ENCODE measurements around the gene CLASP1.

The CLASP1 gene

DNA sequence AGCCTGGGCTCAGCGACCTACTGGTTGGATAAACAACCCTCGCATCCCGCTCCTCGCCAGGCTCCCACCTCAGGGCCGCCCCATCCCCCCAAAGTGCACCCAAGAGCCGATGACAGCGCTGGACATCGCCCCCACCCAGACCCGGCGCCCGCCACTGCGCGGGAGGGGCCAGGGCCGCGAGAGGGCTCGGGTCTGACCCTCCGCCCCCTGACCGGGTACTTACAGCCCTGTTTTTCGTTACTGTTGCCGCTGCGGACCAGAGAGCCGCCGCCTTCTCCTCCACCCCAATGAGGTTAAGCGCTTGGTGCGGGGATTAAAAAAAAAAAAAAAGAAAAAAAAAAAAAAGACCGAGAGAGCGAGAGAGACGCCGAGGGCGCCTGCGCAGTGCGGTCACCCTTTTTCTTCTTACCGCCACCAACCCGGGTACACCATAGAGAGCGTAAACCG is at the start of gene CLASP1:
Gene CLASP1 (minus strand): TSS at position 314 of the 447 bp plus-strand sequence. CDS start 43,567 bp downstream, outside the sequence.
- H3K27ac Mint-ChIP-seq: peak within 1 kb of the TSS; percentile 99 to 100 (median 100)
- no peaks in the 10 kb centered on the region for H3K9me3 Mint-ChIP-seq
- peaks cover 3% of the 10 kb centered on the region for H3K36me3 Mint-ChIP-seq (ENCODE audit: low read depth)
- no peaks in the 10 kb centered on the region for H3K27me3 Mint-ChIP-seq (ENCODE audit: low read depth)
- peaks cover 37% of the 10 kb centered on the region for H3K4me1 Mint-ChIP-seq
- TF ChIP-seq, protein P1, sequence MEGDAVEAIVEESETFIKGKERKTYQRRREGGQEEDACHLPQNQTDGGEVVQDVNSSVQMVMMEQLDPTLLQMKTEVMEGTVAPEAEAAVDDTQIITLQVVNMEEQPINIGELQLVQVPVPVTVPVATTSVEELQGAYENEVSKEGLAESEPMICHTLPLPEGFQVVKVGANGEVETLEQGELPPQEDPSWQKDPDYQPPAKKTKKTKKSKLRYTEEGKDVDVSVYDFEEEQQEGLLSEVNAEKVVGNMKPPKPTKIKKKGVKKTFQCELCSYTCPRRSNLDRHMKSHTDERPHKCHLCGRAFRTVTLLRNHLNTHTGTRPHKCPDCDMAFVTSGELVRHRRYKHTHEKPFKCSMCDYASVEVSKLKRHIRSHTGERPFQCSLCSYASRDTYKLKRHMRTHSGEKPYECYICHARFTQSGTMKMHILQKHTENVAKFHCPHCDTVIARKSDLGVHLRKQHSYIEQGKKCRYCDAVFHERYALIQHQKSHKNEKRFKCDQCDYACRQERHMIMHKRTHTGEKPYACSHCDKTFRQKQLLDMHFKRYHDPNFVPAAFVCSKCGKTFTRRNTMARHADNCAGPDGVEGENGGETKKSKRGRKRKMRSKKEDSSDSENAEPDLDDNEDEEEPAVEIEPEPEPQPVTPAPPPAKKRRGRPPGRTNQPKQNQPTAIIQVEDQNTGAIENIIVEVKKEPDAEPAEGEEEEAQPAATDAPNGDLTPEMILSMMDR (IDR thresholded peaks at IDR 0.05; ENCODE audit: unreplicated experiment in 3 of 3): no peak
- H3K4me3 Mint-ChIP-seq: peak within 1 kb of the TSS; percentile 93 to 99 (median 96)

DNA sequence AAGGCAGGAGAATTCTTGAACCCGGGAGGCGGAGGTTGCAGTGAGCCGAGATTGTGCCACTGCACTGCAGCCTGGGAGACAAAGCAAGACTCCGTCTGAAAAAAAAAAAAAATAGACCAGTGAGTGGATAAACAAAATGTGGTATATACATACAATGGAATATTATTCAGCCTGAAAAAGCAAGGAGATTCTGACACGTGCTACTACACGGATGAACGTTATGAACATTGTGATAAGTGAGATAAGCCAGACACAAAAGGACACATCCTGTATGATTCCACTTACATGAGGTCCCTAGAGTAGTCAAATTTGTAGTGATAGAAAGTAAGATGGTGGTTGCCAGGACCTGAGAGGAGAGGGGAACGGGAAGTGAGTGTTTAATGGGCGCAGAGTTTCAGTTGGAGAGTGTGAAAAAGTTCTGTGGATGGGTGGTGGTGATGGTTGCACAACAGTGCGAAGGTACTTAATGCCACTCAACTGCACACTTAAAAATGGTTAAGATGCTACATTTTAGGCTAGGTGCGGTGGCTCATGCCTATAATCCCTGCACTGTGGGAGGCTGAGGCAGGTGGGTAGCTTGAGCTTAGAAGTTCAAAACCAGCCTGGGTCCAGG is 49.2 kb upstream of the CLASP1 start:
- no peak overlapping the region for H3K4me3 Mint-ChIP-seq
- TF ChIP-seq, protein P1 (IDR thresholded peaks at IDR 0.05; ENCODE audit: unreplicated experiment in 3 of 3): no peak
- no peak overlapping the region for H3K27ac Mint-ChIP-seq
- H3K4me1 Mint-ChIP-seq: peaks cover 25% of the 10 kb centered on the region
- no peaks in the 10 kb centered on the region for H3K36me3 Mint-ChIP-seq (ENCODE audit: low read depth)
- H3K9me3 Mint-ChIP-seq: no peaks in the 10 kb centered on the region
- H3K27me3 Mint-ChIP-seq (ENCODE audit: low read depth): no peaks in the 10 kb centered on the region

DNA sequence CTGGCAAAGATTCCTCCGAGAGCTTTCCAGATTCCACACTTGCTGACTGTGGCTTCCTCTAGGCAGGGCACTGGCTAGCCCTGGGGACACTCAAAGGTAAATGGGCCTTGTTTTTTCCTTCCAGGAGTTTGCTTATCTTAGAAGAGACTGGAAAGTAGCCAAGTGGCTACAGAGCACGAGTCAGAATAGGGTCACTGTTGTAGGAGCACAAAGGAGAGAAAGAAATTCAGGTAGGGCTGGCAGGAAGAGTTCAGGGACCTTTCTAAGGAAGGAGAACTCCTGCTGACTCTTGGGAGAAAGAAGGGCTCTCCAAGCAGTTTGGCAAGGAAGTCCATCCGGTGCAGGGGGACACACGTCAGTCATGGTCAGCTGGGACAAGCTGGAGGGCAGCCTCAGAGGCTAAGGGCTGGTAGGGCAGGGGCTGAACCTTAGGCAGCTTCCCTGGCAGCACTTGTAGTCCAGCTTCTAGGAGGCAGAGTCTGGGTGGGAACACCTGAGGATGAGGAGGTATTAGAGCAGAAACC is 47.9 kb upstream of the CLASP1 start:
- TF ChIP-seq, protein P1 (IDR thresholded peaks at IDR 0.05; ENCODE audit: unreplicated experiment in 3 of 3): no peak
- Mint-ChIP-seq H3K27me3 (ENCODE audit: low read depth) (no peaks in the 10 kb centered on the region), H3K27ac (peak overlapping the region in 2 of 3 experiments; percentile 23 to 44), H3K9me3 (no peaks in the 10 kb centered on the region), H3K4me3 (no peak overlapping the region), H3K4me1 (peaks cover 25% of the 10 kb centered on the region), H3K36me3 (ENCODE audit: low read depth) (no peaks in the 10 kb centered on the region)

DNA sequence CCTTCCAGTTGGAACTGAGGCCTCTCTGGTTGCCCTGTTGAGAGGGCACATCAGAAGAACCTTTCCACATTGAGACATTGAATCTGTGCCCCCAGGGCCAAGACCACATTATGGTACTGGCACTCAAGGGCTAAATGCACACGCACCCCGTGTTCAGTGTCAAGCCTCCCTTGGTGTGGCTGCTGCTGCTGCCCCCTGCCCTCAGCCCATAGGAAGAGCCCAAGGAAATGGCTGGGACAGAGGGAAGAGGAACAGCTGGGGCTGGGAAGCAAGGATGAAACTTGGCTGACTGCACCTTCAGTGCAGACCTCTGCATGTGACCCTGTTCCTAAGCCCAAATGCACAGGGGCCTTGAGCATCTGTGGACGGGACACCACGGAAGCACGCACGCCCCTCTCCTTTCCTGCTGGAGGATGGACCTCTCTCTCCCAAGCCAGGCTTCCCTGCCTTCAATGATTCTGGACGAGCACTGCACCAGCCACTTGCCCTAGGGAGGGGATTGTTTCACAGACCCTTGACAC is 47.2 kb upstream of the CLASP1 start:
- peak overlapping the region in 1 of 3 experiments; percentile 44 for H3K27ac Mint-ChIP-seq
- TF ChIP-seq, protein P1 (IDR thresholded peaks at IDR 0.05; ENCODE audit: unreplicated experiment in 3 of 3): no peak
- no peaks in the 10 kb centered on the region for H3K36me3 Mint-ChIP-seq (ENCODE audit: low read depth)
- H3K27me3 Mint-ChIP-seq (ENCODE audit: low read depth): no peaks in the 10 kb centered on the region
- H3K9me3 Mint-ChIP-seq: no peaks in the 10 kb centered on the region
- no peak overlapping the region for H3K4me3 Mint-ChIP-seq
- H3K4me1 Mint-ChIP-seq: peaks cover 25% of the 10 kb centered on the region

DNA sequence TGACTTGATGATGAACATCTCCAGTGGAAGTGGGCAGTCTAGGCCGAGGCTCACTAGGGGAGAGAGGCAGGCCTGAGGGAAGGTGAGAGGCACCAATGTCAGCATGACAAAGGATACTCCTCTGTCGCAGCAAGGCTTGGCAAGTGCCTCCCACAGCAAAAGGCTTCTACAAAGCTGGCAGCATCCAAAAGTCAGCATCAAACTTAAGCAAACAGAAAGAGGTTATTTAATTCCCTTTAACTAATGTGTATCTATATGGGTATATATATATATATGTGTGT is 45.8 kb upstream of the CLASP1 start:
- TF ChIP-seq, protein P1 (IDR thresholded peaks at IDR 0.05; ENCODE audit: unreplicated experiment in 3 of 3): no peak
- Mint-ChIP-seq H3K4me1 (peaks cover 19% of the 10 kb centered on the region), H3K27ac (no peak overlapping the region), H3K36me3 (ENCODE audit: low read depth) (no peaks in the 10 kb centered on the region), H3K4me3 (no peak overlapping the region), H3K9me3 (no peaks in the 10 kb centered on the region), H3K27me3 (ENCODE audit: low read depth) (no peaks in the 10 kb centered on the region)
